ELR (cell line): ENCODE measurements around the gene INTS4.
A peak's percentile ranks its signal among the peaks of the same experiment; 100 is the strongest.
"Not testable (repeated sequence)": the region's sequence is repeated elsewhere in the genome, so short reads cannot be mapped to it uniquely, and the experiment has no call there.

Experiments used
- DNase-seq: peaks from one replicate; pipeline ENCODE4 v3.0.0-alpha.2; 2015; ENCODE audit warnings: low read depth

INTS4 gene, protein sequence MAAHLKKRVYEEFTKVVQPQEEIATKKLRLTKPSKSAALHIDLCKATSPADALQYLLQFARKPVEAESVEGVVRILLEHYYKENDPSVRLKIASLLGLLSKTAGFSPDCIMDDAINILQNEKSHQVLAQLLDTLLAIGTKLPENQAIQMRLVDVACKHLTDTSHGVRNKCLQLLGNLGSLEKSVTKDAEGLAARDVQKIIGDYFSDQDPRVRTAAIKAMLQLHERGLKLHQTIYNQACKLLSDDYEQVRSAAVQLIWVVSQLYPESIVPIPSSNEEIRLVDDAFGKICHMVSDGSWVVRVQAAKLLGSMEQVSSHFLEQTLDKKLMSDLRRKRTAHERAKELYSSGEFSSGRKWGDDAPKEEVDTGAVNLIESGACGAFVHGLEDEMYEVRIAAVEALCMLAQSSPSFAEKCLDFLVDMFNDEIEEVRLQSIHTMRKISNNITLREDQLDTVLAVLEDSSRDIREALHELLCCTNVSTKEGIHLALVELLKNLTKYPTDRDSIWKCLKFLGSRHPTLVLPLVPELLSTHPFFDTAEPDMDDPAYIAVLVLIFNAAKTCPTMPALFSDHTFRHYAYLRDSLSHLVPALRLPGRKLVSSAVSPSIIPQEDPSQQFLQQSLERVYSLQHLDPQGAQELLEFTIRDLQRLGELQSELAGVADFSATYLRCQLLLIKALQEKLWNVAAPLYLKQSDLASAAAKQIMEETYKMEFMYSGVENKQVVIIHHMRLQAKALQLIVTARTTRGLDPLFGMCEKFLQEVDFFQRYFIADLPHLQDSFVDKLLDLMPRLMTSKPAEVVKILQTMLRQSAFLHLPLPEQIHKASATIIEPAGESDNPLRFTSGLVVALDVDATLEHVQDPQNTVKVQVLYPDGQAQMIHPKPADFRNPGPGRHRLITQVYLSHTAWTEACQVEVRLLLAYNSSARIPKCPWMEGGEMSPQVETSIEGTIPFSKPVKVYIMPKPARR

GRCh38 chr11:77994434-77995362 is at the start of gene INTS4:
INTS4 (minus strand) TSS chr11:77994668; CDS start chr11:77994643, 25 bp downstream.
- peak; percentile 100 for DNase-seq

- DNase-seq: no peak
Observed at GRCh38 chr11:78041843-78042440, 47.5 kb upstream of the INTS4 start.

DNA sequence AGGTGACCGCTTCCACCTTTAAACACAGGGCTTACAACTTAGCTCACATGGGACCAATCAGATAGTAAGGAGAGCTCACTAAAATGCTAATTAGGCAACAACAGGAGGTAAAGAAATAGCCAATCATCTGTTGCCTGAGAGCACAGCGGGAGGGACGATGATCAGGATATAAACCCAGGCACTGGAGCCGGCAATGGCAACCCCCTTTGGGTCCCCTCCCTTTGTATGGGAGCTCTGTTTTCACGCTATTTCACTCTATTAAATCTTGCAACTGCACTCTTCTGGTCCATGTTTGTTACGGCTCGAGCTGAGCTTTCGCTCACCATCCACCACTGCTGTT is 46.9 kb upstream of the INTS4 start:
- DNase-seq: not testable (repeated sequence)

DNA sequence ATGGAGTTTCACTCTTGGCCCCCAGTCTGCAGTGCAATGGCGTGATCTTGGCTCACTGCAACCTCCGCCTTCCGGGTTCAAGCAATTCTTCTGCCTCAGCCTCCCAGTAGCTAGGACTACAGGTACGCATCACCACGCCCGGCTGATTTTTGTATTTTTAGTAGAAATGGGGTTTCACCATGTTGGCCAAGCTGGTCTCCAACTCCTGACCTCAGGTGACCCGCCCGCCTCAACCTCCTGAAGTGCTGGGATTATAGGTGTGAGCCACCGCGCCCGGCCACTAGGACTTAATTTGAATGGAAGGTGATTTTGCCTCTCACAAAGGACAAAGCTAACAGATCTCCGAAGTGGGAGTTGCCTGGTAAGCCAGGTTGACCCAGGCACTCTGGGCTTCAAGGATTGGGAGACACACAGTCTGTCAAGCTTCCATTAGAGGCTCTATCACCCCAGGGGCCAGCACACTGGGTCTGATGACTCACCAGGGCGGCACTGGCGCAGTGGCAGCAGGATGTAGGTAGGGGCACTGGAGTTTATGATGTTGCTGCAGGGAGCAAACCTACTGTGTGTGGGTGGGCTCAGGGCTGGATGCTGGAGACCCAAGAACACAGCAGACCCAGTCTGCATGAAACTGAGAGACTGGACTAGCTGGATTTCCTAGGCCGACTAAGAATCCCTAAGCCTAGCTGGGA is 46.4 kb upstream of the INTS4 start:
- DNase-seq: peak; percentile 65

- peak; percentile 93 for DNase-seq
Observed at GRCh38 chr11:78039919-78040671, 45.6 kb upstream of the INTS4 start.

DNA sequence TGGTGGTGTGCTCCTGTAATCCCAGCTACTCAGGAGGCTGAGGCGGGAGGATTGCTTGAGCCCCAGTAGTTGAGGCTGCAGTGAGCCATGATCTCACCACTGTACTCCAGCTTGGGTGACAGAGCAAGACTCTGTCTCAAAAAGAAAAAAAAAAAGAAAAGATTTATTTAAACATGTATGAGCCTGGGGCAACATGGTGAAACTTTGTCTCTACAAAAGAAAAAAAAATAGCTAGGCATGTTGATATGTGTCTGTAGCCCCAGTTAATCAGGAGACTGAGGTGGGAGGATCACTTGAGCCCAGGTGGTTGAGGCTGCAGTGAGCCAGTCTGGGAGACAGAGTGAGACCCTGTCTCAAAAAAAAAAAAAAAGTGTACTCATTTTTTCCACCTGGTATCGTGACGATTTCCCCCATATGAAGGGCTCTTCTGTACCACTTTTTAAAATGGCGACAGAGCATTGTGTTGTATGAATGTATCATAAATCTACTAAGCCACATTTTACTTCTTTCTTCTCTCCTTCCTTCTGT is 45.0 kb upstream of the INTS4 start:
- no peak for DNase-seq

DNA sequence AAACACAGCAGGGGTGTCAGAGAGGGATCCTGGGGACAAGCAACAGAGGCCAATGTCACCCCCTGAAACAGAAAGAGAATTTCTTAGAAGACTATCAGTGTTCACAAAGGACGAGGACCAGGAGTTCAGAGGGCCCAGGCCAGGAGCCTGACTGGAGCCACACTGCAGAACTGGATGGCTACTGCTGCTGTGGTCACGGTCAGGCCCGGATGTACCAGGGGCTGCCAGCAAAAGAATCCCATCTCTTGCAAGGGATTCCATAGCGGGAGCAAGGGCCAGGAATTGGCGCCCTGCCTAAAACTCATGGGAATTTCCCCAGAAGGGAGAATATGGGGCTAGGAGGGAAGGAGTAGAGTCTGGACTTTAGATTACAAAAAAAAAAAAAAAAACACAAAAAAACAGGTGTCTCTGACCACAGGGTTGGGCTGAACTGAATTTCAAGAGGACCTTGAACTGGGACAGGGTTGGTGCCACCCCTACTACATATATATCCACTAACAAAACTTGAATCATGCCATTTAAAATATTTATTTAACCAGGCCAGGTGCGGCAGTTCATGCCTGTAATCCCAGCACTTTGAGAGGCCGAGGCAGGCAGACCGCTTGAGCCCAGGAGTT is 44.3 kb upstream of the INTS4 start:
- no peak for DNase-seq

DNA sequence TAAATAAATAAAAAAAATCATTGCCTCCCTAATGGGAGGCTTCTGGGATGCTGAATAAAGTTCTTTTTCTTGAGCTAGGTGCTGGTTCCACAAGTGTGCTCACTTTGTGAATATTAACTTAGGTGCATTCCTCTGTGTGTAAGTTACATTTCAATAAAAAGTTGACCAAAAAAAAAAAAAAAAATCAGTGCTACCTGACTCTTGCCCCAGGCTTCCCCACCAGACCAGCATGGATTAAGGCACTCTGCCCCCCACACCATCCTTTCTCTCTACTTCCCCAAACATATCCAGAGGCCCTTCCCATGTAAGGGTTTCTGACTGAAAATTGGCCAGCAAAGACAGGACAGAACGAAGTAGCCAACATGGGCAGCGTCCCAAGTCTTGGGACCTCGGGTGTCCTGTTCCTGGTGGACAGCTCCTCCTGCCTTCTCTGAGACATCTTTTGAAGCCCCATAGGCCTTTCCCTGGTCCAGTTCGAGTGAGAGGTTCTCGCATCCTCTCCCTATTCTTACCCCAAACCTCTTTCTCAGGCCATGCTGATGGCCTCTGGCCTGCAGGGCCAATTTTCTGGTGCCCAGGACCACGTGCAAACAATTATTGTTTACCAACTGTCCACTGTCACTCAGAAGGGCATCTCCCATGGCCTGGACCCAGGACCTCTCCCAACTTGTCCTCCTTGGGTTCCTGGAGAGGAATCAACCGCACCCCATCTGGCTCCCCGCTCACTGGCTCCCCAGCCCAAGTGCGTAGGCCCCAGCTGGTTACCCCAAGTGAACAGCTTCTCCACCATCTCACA is 43.6 kb upstream of the INTS4 start:
- no peak for DNase-seq

DNA sequence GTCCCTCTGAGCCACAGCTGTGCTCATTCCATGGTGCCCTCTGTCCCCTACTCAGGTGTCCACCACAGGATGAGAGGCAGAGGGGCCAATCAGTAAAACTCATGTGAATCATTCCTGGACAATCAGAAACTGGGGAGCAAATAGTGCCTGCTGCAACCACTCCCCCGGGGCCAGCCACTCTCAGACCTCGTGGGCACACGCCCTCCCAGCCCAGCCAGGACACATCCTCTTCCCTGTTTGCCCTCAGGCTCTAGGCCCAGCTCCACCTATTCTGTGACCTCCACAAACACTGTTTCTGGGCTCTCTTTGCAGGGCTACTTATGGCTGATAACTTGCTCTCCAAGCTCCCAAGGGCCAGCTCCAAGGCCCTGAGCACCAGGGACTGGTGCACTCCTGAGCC is 42.6 kb upstream of the INTS4 start:
- DNase-seq: peak; percentile 35

DNA sequence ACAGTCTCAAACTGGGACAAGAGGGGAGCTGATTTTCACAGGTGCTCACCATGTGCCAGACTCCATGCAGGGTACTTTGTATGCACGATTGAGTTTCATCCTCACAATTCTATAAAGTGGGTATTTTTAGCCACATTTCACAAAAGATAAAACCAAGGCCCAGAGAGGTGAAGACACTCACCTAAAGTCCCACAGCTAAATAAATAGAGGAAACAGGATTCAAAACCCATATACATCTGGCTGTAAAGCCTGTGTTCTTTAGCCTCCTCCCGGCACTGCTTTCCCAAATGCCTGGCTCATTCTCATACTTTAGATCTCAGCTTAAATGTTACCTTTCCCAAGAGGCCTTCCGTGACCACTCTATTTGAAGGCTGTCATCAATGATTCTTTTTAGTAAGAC is 41.8 kb upstream of the INTS4 start:
- no peak for DNase-seq

DNA sequence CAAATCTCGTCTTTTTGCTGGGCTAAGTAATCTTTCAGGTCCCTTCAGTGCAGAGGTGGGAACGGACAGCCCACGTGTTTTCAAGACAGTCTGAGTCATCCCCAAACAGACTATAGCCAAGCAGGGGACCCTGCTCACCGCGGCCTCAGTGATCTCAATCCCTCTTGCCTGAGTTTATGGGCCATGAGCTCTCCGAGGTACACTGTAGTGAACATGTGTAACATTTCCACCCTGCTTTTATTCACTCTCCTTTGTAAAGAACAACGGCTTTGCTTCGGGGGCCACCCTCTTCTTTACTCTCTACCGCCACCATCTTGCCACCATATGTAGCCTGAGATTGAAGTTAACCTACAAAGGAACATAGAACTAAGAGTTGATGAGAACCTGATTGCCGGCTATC is 40.2 kb upstream of the INTS4 start:
- DNase-seq: no peak

- no peak for DNase-seq
Observed at GRCh38 chr11:78033040-78033439, 38.6 kb upstream of the INTS4 start.

- DNase-seq: no peak
Observed at GRCh38 chr11:78032090-78032489, 37.6 kb upstream of the INTS4 start.

GRCh38 chr11:78031629-78032028 is 37.2 kb upstream of the INTS4 start:
- no peak for DNase-seq

DNA sequence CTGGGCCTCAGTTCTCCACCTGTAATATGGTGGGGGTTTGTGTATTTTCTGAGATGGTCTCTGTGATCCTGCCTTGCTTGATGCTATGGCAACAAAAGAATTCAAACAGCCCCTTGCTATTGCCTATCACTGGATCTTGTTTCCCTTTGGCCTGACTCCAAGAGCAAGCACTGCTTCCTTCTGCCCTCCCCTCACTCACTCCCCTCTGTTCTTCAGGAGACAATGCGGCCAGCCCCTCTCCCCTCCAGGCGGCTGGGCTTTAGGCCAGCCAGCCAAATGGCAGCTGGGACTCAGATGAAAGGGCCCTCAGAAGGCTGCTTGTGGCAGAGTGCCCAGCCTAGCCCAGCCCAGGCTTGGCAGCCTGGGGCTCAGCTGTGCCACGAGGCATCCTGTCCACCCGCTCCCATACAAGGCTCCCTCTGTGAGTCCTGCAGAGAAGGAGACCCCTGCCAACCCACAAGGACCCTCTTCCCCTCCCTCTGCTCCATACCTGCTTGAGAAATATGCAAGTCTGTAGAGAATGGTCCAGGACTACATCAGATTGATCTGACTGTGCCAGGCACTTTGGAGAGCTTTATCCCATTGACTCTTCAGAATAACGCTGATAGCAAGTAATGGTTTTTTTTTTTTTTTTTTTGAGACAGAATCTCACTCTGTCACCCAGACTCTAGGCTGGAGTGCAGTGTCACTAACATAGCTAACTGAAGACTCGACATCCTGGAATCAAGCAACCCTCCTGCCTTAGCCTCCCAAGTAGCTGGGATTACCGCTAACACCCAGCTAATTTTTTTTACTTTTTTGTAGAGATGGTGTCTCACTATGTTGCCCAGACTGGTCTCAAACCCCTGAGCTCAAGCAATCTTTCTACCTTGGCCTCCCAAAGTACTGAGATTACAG is 36.2 kb upstream of the INTS4 start:
- DNase-seq: no peak

- DNase-seq: peak; percentile 91
Observed at GRCh38 chr11:78028423-78028822, 34.0 kb upstream of the INTS4 start.

DNA sequence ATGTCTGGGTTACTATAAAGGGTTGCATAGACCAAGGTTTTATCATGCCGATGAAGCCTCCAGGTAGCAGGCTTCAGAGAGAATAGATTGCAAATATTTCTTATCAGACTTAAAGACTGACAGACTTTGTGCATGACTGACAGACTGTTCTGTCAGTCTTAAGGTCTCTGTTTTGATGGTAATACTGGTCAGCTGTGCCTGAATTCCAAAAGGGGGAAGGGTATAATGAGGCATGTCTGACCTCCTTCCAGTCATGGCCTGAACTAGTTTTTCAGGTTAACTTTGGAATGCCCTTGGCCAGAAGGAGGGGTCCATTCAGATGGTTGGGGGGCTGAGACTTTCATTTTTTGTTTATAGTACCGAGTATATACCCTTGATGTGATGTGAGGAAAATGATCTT is 33.3 kb upstream of the INTS4 start:
- no peak for DNase-seq

- no peak for DNase-seq
Observed at GRCh38 chr11:78025378-78025777, 30.9 kb upstream of the INTS4 start.
